Measurements from ENCODE around the gene IRF7.

IRF7 gene

GRCh38 chr11:640021-640706 lies 24.4 kb upstream of the IRF7 start:
- DNase-seq = no peak

DNA sequence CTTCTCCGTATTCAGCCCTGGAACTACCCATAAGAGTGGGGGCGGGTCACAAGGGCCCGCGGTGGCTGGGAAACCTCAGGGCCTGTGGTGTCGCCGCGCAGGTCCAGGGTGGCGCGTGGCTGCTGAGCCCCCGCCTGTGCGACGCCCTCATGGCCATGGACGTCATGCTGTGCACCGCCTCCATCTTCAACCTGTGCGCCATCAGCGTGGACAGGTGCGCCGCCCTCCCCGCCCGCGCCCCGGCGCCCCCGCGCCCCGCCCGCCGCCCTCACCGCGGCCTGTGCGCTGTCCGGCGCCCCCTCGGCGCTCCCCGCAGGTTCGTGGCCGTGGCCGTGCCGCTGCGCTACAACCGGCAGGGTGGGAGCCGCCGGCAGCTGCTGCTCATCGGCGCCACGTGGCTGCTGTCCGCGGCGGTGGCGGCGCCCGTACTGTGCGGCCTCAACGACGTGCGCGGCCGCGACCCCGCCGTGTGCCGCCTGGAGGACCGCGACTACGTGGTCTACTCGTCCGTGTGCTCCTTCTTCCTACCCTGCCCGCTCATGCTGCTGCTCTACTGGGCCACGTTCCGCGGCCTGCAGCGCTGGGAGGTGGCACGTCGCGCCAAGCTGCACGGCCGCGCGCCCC lies 23.7 kb upstream of the IRF7 start:
- DNase-seq = no peak

DNA sequence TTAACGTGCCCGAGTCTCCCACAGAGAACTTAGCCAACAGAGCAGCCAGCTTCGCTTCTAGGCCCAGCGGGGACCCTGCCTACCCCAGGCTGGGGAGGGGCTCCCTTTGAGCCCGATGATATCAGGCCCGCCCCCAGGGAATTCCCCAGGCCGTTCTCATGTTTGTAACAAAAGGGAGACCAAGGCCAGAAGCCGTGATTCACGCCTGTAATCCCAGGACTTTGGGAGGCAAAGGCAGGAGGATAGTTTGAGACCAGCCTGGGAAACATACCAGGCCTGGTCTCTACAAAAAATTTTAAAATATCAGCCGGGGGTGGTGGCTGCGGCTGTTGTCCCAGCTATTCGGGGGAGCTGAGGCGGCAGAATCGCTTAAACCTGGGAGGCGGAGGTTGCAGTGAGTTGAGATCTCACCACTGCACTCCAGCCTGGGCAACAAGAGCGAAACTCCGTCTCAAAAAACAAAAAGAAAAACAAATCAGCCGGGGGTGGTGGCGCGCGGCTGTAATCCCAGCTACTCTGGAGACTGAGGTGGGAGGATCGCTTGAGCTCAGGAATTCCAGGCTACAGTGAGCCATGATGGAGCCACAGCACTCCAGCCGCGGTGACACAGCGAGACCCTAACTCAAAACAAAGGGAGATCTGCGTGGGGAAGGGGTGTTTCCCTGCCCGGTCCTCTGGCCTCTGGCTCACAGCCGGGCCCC lies 23.0 kb upstream of the IRF7 start:
- DNase-seq = no peak

DNA sequence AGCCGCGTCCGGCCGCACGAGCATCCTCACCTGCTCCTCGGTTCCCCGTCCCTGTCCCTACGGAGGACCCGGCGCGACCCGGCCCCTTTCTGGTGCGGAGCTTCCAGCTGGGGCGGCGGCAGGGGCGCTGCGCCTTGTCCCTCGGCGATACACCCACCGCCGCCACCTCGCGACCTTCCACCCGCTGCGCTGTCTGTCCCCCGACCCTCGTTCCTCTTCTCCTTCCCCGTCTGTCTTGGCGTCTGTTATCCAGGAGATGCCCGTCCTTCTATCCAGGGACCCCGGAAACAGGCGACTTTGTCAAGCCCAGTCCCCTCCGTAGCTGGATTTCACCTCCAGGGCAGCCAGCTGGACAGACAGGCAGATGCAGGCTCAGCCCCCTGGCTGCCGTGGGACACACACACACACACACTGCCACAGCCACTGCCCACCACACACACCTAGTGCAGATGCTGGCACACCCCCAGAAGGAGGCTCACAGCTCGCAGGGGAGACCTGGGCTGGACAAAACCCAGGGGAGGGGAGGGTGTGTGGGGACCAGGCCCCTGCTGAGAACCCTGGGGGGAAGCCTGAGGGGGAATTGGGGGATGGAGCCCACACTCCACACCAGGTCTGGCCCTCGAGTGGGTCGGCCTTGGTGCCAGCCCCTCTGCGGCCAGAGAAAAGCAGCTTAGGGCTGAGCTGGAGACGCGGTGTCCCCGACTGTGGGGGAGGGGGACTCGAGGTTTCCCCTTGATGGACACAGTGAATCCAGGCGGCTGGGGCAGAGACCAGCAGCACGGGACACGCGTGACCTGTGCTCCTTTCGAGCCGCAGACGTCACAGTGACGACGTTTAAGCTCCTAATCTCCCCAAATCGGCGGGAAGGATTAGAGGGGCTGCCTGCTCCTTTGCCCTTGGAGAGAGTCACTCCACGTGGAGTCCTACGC lies 22.1 kb upstream of the IRF7 start:
- no peak for DNase-seq

- no peak for DNase-seq
Observed at GRCh38 chr11:637333-637592, 21.5 kb upstream of the IRF7 start.

GRCh38 chr11:636511-637332 lies 21.0 kb upstream of the IRF7 start, which contains the start of gene DRD4:
TSS of gene DRD4 (plus strand) at chr11:637269. CDS start at chr11:637305, 36 bp downstream.
- DNase-seq = no peak

GRCh38 chr11:635945-636510 lies 20.3 kb upstream of the IRF7 start:
- no peak for DNase-seq

- no peak for DNase-seq
Observed at GRCh38 chr11:630871-631270, 15.1 kb upstream of the IRF7 start.

- no peak for DNase-seq
Observed at GRCh38 chr11:629237-629583, 13.5 kb upstream of the IRF7 start.

DNA sequence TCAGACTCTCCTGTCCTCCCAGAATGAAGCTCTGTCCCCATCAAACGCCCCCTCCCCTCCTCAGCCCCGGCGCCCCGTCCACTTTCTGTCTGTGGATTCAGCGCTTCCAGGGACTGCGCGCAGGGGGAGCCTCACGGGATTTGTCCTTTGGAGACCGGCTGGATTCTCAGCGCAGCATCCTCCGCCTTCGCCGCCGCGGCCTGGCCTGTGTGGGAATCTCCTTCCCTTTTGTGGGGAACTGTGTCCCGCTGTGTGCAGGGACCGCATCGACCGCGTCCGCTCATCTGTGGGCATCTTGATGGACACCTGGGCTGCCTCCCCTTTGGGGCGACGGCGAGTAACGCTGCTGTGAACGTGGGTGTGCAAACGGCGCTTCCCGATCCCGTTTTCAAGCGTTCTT lies 12.3 kb upstream of the IRF7 start:
- no peak for DNase-seq

DNA sequence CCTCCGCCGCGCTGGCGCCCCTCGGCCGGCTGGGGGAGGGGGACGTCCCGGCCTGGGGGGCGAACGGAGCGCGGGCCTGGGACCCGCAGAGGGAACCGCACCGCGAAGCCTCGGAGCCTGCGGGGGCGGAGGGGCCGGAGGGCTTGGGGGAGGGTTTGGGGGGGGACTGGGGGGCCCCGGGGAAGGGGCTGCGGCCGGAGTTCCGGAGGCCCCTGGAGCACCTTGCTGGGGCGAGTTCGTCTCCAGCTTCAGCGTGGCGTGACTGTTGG lies 11.5 kb upstream of the IRF7 start:
- DNase-seq = no peak

- DNase-seq = no peak
Observed at GRCh38 chr11:626475-627307, 10.9 kb upstream of the IRF7 start, which contains the start of gene SCT. TSS of gene SCT (minus strand) at chr11:627181. CDS start at chr11:627143, 38 bp downstream.

- DNase-seq = no peak
Observed at GRCh38 chr11:625636-626268, 10.0 kb upstream of the IRF7 start.

DNA sequence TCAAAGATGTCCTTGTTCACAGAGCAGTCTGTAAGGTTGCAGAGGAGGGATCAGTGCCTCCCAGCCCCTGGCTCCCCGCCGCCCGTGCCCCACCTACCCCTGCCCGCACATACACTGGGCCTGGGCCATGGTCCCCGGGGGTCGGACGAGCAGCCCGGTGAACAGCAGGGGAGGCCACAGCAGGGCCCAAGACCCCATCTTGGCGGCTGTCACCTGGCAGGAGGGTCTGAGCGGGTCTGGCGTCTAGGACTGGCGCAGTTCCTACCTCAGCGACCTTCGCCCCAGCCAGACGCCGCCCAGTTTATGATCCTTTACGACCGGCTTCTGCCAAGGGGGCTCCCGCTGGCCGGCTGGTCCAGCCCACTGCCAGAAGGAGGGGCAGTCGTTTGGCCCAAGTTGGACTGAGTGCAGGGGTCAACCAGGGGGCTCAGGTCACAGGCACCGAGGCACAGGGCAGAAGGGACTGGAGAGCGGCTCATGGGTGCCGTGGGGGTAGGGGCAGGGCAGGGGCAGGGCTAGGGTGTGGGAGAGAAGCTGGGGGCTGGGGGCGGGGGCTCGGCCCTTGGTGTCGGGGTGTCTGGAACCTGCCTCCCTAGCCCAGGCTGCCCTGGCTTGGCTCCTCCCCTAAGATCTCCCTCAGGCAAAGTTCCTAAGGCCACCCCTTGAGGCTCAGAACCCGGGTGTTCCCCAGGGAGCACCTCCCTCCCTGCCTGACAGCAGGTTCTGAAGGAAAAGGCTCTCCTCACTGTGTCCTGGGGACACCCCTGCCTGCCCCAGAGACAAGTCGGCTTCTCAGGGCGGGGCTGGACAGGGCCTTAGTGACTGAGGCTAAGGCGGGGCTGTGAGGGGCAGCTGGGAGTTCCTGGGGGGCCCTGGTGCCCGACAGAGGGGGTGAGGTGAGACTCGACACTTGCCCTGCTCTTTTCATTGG lies 9.2 kb upstream of the IRF7 start, which contains the start of gene CDHR5:
Gene CDHR5, minus strand, starts transcription at position 251 of the 931 bp plus-strand sequence. Its CDS starts 53 bp downstream, at position 198.
- no peak for DNase-seq

GRCh38 chr11:623999-624704 lies 8.4 kb upstream of the IRF7 start:
- no peak for DNase-seq

DNA sequence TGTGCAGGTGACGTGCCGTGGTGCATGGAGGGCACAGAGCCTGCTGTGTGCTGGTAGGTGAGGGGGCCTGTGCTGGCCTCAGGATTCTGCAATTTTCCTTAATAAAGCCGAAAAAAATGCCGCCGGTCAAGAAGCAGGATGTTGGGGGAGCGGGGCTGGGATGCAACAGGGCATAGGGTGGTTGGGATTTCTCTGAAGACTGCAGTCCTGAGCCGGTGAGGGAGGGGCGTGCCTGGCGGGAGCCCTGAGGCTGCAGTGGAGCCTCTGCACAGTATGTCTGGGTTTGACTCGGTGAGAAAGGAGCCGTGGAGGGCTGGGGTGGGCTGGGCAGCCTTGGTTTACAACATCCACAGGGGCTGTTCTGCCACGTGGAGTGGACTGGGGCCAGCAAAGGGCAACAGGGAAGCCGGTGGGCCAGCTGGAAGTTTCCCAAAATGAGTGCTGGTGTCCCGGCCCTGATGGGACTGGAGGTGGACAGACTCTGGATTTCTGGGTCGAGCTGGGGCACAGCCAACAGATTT lies 7.7 kb upstream of the IRF7 start:
- DNase-seq = no peak

- no peak for DNase-seq
Observed at GRCh38 chr11:621838-622237, 6.1 kb upstream of the IRF7 start.

DNA sequence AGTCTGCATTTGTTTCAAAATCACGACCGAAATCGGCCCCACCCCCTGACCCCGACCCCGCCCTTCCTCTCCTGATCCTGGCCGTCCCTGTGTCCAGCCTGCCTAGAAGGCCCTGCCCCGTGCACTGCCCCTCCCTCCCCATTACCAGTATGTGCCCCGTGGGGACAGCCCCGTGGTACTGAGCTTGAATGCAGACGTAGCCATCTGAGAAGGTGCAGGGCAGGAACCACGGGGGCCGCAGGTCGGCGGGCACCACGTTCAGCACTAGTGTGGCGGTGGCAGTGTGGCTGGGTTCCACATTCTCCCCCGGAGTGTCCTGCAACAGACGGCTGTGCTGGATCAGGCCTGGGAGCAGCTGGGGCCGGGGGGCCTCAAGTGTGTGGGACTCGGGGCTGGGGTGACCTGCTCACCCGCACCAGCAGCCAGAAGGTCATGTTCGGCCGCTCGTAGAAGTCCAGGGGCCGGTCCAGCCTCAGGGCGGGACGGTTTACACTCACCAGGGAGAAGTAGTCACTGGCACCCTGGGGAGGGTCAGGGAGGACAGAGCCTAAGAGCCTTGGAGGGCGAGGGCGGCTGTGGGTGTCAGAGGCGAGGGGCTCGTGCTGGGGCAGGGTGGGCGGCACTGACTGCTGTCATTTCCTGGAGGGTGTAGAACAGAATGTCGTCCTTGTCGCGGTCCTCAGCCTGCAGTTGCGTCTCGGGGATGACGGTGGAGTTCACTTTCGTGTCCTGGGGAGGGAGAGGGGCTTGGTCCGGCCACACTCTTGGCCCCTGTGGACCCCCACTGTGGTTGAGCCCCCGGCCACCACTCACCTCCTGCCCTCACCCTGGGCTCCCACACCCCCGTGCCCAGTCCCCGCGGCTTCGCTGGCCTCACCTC lies 5.4 kb upstream of the IRF7 start:
- DNase-seq = no peak
